Loucy (cell line): ENCODE measurements around the gene VAPB.

Experiments used
- EZH2phosphoT487 ChIP-seq: fragments of 200-600 bp; IDR thresholded peaks from 2 replicates; pipeline ENCODE4 v1.6.1; 2018; ENCODE audit warnings: antibody characterized with exemption, mild to moderate bottlenecking, moderate library complexity, borderline replicate concordance
- TF ChIP-seq, protein P1 (sequence below): fragments of 200-600 bp; sonication (generic); conservative IDR thresholded peaks from 2 replicates; pipeline ENCODE4 v1.5.1; 2014; ENCODE audit warnings: mild to moderate bottlenecking, antibody characterized with exemption, low read length

DNA sequence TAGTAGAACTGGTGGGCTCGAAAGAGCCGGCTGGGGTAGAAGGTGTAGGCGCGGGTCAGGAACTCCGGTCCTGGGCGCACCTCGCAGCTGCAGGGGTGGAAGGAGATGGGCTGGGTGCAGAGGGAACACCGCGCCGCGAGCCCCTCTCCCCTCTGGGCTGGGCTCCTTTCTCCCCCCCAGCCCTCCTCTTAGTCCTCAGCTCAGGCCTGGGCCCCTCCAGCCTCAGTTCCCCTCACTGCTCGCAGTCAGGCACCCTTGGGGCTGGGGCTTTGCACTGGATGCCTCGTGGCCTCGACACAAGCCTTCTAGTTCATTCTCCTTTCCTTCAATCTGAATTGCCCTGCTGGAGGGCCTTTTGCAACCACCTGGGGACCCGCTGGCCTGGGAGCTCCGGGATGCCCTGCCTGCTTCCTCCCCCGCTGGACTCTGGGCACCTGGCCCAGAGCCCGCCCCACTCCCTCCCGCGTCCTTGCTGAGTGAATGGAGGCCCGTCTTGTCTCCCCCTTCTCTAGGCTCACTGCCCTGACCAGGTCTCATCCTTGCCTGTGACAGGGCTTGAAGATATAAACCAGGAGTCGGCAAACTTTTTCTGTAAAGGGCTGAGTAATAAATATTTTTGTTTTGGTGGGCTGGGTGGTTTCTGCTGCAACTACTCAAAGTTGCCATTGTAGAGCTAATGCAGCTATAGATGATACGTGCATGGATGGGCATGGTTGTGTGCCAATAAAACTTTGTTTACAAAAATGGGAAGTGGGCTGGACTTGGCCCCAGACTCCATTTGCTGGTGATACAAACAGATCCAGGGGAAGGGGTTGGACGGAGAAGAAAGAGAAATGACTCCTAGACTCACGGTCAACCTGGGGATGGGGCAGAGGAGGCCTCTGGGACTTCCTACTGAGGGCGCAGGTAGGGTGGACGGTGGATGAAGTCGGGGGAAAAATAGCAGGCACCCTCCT lies 78.8 kb downstream of the VAPB start:
- TF ChIP-seq, protein P1, sequence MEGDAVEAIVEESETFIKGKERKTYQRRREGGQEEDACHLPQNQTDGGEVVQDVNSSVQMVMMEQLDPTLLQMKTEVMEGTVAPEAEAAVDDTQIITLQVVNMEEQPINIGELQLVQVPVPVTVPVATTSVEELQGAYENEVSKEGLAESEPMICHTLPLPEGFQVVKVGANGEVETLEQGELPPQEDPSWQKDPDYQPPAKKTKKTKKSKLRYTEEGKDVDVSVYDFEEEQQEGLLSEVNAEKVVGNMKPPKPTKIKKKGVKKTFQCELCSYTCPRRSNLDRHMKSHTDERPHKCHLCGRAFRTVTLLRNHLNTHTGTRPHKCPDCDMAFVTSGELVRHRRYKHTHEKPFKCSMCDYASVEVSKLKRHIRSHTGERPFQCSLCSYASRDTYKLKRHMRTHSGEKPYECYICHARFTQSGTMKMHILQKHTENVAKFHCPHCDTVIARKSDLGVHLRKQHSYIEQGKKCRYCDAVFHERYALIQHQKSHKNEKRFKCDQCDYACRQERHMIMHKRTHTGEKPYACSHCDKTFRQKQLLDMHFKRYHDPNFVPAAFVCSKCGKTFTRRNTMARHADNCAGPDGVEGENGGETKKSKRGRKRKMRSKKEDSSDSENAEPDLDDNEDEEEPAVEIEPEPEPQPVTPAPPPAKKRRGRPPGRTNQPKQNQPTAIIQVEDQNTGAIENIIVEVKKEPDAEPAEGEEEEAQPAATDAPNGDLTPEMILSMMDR, result no peak
- TF ChIP-seq EZH2phosphoT487, result no peak
